ENCODE data around the gene ZMYM5. TPM values are rescaled to one million over a fixed set of nuclear protein-coding genes. Genes with fewer than 3 reads are reported as not detected.
"Not testable (repeated sequence)": the region's sequence is repeated elsewhere in the genome, so short reads cannot be mapped to it uniquely, and the experiment has no call there.

ZMYM5 gene
- total RNA-seq: 32.8 TPM

- DNase-seq: peak; percentile 99
Observed at GRCh38 chr13:19863323-19864023, at the start of gene ZMYM5. TSS of gene ZMYM5 (minus strand) at chr13:19863649. CDS start at chr13:19852180, 11,469 bp downstream.

DNA sequence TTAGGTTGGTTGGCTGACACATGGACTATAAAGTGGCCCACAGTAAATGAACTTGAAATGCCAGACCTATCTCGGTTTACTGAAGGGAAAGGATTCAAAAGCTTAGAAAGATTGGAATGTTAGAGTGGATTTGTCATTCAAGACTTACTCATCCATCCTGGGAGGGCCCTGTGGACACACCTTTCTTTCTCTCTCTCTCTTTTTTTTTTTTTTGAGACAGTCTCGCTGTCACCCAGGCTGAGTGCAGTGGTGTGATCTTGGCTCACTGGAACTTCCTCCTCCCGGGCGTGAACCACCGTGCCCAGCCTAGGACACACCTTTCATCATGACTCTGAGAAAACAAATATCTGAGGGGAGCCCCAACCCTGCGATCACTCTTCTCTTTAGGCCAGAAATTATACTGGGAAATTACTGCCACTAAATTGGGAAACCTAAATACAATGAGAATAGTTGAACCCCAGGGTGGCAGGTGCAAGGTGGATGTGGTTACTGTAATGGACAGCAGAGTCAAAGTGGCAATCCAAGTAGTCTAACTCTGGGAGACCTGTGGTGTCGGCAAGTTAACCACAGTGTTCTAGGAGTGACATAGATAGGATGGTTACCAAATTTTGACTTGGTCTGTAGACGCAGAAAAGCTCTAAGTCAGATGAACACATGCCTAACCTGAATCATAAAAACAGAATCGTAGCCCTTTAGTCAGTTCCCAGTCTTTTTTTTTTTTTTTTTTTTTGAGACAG lies 47.1 kb upstream of the ZMYM5 start:
- DNase-seq: no peak

DNA sequence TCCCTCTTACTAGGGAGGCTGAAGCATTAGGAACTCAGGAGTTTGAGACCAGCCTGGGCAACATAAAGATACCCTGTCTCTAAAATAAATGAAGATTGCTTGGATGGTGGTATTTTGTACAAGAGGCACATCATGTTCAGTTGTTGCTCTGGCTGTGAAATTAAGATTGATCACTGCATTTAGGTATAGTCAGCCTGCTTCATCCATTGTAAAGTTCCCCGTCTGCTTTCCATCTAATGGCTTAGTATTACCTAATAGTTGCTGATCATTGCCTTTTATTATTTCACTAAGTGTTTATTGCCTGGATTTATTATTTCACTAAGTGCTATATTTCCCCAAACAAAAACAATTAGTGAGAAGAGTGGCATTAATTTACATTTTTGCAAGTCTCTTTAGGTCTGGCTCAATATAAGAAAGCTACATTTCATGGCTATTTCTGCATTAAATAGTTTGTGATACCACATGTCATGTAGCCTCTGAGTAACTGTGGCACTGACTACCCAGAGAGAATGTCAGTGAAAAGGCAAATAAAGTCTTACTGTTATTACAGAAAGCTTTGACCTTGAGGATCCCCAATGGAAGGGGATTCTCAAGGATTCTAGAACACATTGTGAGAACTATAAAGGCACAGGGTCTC lies 45.0 kb upstream of the ZMYM5 start:
- DNase-seq: no peak

DNA sequence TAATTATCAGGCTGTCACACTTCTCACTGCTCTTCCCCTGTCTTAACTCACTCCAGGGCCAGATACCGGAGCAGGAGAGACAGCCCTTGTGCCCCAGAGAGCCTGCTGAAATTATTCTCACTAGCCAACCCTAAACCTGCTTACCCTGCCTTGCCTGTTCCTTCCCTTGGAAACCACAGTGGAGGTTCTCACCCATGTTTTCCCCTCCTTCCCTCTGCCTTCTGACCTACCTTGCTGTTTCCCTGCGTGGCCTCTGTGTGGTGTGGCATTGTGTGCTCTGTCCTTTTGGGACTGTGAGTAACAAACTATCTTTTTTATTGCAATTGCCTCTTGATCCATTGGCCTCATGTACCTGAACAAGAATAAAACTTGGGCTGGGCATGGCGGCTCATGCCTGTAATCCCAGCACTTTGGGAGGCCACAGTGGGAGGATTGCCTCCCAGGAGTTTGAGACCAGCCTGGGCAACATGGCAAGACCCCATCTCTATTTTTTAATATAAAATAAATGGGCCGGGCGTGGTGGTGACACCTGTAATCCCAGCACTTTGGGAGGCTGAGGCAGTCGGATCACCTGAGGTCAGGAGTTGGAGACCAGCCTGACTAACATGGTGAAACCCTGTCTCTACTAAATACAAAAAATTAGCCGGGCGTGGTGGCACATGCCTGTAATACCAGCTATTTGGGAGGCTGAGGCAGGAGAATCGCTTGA lies 42.2 kb upstream of the ZMYM5 start:
- not testable (repeated sequence) for DNase-seq

DNA sequence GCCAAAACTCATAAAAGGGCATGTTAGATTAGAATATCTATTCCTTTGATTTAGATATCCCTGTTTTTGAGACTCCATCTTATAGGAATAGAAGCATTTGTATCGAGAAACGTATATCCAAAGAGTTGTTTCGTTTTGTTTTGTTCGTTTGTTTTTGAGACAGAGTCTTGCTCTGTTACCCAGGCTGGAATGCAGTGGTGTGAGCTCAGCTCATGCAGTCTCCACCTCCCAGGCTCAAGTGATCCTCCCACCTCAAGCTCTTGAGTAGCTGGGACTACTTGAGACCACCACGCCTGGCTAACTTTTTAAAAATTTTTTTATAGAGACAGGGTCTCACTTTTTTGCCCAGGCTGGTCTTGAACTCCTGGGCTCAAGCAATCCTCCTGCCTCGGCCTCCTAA lies 26.6 kb upstream of the ZMYM5 start:
- DNase-seq: no peak

GRCh38 chr13:19888799-19889198 lies 25.4 kb upstream of the ZMYM5 start:
- DNase-seq: no peak

- no peak for DNase-seq
Observed at GRCh38 chr13:19882231-19882630, 18.8 kb upstream of the ZMYM5 start.

GRCh38 chr13:19881641-19882040 lies 18.2 kb upstream of the ZMYM5 start:
- DNase-seq: no peak

GRCh38 chr13:19864746-19865309 lies 1.4 kb upstream of the ZMYM5 start:
- DNase-seq: peak; percentile 91

DNA sequence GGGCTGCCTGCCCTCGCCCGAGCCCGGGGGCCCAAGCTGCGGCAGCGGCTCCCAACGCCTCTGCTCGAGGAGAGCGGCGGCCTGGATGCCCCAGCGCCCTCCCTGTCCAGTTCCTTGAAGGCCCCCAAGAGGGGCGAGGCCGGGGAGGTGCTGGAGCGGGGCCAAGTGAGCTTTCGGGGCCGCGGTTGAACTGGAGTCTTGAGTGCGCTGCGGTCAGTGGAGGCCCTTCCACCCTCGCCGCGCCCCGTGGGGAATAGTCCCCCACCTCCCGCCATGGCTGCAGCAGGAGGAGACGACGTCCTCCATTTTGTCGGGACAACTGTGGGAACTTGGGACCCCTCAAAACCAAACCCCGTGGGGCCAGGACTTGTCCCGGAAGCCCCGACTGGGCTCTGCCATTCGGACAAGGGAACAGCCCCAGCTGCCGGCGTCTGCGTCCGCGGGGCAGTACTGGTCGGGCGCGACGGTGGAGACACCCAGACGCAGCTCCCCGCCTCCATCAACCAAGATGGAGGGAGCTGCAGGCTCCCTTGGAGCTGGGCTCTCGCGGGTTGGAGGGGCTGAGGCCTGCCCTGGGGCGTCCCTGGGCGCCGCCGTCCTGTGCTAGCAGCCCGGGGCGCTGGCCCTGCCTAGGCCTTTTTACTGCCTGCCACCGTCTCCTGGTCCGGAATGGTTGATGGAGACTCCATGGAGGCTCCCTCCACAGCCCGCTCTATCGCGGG lies 736 bp upstream of the ZMYM5 start:
- DNase-seq: peak; percentile 89

DNA sequence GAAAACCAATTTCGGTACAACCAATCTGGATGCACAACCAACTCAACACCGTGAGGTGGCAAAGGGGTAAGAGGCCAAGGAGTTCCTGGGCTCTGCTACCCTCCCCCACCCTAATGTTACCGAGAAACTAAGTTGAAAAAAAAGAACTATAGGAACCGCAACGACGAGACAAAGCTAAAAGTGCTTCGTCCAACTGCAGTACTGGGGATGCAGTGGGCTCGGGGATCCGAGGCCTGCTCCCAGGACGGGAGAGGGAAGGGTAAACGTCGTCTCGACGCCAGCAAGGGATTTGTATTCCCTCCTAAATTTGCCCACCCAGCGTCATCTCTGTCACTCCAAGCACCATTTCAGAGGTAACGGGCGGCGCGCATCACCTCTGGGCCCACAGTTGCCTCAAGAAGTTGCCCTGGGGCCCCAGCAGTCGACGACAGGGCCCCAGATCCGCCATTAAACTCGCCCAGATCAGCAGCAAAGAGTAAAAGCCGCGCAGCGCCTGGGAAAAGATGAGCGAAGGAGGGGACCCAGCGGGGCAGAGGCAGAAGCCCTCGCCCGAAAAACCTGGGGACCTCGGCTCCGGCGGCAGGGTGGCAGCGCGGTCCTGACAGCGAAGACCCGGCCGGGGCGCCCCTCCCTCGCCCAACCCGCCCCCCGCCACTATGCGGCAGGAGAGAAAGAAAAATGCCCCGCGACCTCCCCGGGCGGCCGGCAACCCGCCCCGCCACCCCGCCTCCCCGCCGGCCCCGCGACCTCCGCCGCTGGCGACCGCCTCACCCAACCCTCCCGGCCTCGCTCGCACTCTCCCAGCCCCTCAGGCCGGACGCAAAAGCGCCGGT lies 752 bp downstream of the ZMYM5 start:
- DNase-seq: peak; percentile 54

GRCh38 chr13:19861762-19862161 lies 1.7 kb downstream of the ZMYM5 start:
- no peak for DNase-seq

DNA sequence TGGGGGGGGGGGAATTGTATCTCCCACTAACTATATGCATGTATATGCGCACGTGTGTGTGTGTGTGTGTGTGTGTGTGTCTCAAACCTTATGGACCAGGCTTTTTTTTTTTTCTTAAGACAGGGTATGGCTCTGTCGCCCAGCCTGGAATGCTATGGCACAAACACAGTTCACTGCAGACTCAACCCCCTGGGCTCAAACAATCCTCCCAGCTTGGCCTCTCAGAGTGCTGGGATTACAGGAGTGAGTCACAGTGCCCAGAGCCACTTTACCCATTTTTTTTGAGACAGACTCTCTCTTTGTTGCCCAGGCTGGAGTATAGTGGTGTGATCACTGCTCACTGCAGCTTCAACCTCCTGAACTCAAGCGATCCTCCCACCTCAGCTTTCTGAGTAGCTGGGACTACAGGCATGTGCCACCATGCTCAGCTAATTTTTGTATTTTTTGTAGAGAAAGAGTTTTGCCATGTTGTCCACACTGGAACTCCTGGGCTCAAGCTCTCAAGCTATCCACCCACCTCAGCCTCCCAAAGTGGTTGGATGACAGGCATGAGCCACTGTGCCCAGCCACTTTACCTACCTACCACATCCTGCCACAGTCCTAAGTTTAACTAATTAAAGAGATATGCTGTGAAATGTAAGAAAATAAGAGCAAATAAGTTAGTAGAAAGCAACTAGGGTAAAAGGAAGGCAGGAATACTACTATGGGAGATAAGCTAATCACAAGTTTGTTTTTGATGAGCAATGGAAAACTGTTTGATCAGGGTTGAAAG lies 2.4 kb downstream of the ZMYM5 start:
- DNase-seq: no peak

DNA sequence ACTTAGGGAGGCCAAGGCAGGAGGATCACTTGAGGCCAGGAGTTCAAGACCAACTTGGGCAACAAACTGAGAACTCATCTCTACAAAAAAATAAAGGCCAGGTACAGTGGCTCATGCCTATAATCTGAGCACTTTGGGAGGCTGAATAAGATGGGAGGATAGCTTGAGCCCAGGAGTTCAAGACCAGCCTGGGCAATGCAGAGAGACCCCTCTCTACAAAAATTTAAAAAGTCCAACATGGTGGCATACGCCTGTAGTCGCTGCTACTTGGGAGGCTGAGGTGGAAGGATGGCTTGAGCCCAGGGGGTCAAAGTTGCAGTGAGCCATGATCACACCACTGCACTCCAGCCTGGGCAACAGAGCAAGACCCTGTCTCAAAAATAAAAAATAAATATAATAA lies 5.8 kb downstream of the ZMYM5 start:
- not testable (repeated sequence) for DNase-seq

DNA sequence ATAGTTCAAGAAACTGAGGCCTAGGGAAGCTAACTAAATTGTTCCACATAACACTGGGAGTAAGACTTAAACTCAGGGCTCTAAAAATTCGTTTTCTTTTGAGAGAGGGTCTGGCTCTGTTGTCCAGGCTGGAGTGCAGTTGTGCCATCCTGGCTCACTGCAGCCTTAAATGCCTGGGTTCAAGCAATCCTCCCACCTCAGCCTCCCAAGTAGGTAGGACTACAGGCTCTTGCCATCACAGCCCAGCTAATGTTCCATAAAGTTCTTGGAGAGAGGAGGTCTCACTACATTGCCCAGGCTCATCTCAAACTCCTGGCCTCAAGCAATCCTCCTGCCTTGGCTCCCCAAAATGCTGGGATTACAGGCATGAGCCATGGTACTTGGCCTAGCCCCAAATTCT lies 10.7 kb downstream of the ZMYM5 start:
- no peak for DNase-seq

GRCh38 chr13:19845758-19846157 lies 17.7 kb downstream of the ZMYM5 start:
- peak; percentile 47 for DNase-seq

DNA sequence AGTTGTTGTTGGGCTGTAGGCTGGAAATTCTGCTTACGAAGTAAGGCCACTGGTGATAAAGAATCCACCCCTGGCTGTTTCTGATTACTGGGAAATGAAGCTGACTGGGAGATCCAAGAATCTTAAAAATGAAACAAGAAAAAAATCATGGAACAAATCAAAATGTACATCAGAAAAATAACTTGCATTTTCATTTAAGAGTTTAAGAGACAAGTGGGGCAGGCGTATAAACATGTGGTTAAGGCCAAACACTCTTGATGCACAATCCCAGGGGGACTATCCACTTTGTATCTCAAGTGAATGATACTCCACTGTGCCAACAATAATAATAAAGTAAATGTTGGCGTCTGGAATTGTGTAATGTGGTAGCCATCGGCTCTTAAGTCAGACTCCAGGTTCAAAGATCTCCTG lies 24.6 kb downstream of the ZMYM5 start:
- DNase-seq: no peak

DNA sequence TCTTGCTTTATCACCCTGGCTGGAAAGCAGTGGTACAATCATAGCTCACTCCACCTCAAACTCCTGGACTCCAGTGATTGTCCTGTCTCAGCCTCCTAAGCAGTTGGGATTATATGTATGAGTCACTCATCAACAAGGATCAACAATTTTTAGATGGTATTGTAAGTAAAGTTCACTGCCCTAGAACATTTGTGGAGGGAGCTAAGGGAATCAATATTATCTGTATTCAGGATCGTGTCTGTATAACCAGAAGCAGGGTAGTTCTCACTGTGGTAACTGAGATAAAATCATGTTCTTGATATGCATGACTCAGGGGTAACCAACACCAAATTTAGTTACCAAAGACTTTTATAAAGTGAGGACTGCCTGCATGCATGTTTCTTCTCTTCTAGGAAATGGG lies 27.0 kb downstream of the ZMYM5 start:
- DNase-seq: no peak

- no peak for DNase-seq
Observed at GRCh38 chr13:19834704-19835103, 28.7 kb downstream of the ZMYM5 start.

DNA sequence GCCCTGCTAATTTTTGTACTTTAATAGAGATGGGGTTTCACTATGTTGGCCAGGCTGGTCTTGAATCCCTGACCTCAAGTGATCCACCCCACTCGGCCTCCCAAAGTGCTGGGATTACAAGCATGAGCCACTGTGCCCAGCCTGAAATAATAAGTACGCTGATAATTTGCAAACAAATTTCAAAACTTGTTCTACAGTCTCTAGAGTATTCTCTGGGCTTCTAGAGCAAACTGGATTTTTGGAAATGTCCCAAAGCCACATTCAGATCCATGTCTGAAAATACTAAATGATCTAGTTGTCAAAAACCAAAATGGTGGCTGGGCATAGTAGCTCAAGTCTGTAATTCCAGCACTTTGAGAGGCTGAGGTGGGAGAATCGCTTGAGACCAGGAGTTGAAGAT lies 40.8 kb downstream of the ZMYM5 start:
- no peak for DNase-seq

Data from tongue (tissue), 2 donors.